Stimulated activated CD8-positive, alpha-beta memory T cell treated with anti-CD3 and anti-CD28 coated beads, Interleukin-4, amount 100 ng/mL, for 4 hours (primary cell): Measurements from ENCODE around the gene ZFP3.
"Not testable (repeated sequence)": the region's sequence is repeated elsewhere in the genome, so short reads cannot be mapped to it uniquely, and the experiment has no call there.

Experiments
- DNase-seq, 2 donors: peaks; one replicate each; pipeline ENCODE4 v3.0.0-alpha.2; 2020; ENCODE audit warnings: low read depth in 2 of 2, low spot score in 1 of 2

The ZFP3 gene

GRCh38 chr17:5078106-5079028 is at the start of gene ZFP3:
ZFP3 (plus strand) TSS chr17:5078467; CDS start chr17:5091505, 13,038 bp downstream.
- DNase-seq: peak; percentile 37 to 70

DNA sequence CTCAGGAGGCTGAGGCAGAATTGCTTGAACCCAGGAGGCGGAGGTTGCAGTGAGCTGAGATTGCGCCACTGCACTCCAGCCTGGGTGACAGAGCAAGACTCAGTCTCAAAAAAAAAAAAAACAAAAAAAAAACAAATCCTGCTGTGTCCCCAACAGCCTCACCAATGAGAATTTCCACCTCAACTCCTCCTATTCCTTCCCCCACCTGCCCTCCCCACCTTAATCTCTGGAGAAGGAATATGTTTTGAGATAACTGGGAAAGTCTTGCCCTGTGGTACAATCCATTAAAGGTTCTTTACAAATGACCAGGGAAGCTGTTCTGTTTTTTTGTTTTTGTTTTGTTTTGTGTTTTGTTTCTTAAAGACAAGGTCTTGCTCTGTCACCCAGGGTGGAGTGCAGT is 48.1 kb upstream of the ZFP3 start:
- not testable (repeated sequence) for DNase-seq

DNA sequence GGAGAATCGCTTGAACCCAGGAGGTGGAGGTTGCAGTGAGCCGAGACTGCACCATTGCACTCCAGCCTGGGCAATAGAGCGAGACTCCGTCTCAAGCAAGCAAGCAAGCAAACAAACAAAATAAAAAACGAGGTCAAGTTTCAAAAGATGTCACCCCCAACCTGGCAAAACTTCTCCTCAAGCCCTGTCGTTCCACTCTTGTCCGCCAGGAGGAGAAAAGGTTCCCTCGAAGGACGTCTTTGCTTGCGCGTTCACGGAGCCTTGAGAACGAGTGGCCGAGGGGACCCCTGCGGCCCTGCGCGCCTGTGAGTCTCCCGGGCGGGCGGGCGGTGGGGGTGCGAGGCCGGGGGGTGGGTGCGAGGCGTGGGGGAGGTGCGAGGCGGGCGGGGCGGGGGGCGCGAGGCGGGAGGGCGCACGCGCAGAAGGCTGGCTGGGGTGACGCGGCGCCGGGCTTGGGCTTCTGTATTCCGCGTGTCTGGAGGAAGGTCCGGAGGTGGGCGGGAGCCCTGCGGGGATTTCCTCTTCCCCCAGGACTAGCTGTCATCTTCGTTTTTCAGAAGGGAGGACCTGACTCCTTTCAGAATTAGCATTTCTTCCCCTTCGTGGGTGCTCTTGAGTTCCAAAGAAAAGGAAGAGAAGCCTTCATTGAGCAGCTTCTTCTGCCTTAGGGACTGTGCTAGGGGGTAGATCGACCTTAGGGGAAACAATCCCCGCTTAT is 46.7 kb upstream of the ZFP3 start:
- peak; percentile 74 to 76 for DNase-seq

DNA sequence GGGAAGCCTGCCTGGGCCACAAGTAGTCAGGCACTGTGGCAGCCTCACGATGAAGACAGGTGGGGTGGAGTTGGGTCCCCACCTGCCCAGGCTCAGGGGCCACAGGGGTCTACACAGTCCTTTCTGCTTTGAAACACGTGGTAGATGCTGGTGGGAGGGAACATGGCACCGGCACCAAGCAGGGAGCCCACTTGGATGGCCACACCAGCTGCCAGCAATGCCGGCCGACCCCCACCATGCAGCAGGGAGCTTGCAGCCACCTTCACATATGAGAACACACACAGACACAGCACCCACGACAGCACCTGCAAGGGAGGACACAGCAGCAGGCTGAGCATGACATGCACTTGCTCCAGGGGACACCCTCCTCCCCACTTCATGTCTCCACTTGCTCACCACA is 45.4 kb upstream of the ZFP3 start:
- DNase-seq: no peak

GRCh38 chr17:5033352-5034015 is 44.8 kb upstream of the ZFP3 start:
- DNase-seq: no peak

- DNase-seq: no peak
These were observed 44.2 kb upstream of the ZFP3 start for GRCh38 chr17:5034063-5034462.

GRCh38 chr17:5034651-5035050 is 43.6 kb upstream of the ZFP3 start:
- DNase-seq: no peak

DNA sequence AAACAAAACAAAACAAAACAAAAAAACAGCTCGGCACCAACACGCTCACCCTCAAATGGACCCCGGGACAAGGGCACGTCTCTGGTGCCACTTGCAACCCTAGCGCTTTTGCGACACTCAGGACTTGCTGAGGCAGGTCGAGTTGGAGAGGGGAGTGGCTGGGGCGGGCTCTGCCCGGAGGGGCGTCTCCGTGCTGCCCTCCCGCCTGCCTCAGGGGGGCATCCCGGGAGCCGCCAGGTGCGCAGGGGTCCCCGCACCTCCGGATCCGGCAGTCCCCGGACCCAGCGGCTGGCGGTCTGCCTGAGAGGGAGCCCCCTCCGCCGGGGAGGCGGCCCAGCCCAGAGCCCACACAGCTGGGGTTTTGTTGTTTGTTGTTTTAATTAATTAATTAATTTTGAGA is 43.0 kb upstream of the ZFP3 start, which contains the start of gene SLC52A1:
Gene SLC52A1, minus strand, starts transcription at position 112 of the 400 bp plus-strand sequence. CDS start 820 bp downstream, outside the sequence.
- DNase-seq: no peak

DNA sequence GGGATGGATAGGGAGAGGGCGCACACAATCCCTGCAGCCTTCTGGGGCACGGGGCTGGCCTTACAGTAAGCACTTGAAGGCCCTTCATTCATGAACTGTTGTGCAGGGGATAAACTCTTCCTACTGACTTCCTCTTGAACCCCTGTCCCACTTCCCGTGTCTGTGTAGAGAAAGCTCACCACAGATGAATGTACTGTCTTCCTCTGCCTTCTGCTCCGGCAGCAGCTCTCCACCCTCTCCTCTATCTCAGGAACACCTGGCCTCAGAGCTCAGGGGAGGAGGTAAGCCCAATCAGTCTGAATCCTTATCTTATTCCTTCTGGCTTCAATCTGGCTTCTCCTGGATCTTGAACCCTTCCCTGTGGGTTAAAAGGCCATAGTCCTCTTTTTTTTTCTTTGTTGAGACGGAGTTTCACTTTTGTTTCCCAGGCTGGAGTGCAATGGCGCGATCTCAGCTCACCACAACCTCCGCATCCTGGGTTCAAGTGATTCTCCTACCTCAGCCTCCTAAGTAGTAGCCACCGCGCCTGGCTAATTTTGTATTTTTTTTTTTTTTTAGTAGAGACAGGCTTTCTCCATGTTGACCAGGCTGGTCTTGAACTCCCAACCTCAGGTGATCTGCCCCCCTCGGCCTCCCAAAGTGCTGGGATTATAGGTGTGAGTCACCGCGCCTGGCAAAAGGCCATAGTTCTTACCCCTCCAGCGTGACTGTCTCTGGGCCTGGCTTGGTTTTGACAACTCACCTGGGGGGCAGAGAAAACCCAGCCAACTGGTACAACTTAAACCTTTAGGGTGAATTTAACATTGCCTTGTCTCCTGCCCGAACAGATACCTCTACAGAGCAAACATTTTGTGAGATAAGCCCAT is 35.9 kb upstream of the ZFP3 start:
- DNase-seq: no peak

DNA sequence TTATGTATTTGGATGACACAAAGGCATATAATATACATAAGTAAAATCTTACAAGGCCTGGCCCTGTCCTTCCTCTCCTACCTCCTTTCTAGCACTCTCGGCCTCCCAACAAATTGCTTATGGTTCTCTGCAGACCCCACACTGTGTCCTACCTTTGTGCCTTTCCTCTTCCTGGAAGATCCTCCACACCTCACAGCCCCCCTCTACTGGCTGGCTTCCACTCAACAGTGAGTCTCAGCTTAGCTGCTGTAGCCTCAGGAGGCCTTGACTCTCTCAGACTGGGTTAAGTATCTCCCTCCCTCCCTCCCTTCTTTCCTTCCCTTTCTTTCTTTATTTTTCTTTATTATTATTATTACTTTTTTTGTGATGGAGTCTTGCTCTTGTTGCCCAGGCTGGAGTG is 34.7 kb upstream of the ZFP3 start:
- DNase-seq: no peak

DNA sequence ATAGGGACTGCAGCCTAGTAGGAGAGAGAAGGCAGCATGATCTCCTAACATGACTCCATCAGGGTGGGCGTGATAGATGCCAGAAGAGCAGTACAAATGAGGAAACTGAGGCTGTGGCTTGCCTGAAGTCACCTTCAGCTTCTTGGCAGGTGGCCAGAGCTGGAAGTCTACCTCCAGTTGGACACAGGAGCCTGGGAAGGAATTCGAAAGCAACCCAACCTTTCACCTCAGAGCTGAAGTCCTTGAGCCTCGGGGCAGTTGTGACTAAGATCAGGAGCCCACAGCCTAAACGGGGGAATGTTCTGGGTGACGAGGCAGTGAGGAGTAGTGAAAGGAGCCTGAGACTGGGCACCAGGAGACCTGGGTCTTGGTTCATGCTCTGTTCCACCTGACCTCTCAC is 33.6 kb upstream of the ZFP3 start:
- DNase-seq: no peak

DNA sequence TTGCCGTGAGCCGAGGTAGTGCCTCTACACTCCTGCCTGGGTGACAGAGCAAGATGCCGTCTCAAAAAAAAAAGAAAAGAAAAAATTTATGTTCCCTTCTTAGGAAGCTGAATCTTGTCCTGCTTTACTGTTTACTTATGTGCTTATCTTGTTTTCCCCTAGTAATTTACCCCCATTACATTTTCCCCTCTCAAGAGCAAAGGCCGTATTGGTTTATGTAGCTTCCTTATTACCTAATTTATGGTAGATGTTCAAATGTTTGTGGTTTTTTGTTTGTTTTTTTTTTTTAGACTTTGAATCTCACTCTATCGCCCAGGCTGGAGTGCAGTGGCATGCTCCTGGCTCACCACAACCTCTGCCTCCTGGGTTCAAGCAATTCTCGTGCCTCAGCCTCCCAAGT is 32.8 kb upstream of the ZFP3 start:
- no peak for DNase-seq

DNA sequence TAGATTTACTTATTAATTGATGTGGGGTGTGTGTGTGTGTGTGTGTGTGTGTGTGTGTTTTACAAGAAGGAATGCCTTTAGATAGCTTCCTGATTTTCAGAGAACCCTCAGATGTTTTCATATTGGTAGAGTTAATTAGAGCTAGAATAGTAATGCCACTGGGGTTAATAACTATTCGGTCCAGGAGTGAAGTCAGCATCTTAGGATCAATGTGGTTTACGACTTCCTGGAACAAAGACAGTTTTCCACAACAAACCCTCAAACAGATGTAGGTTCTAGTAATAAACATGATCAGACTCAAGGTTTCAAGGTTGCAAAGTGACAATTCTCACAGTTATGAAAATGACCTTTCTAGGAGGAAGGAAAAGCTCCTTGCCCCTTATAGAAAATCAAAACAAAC is 30.8 kb upstream of the ZFP3 start:
- no peak for DNase-seq

DNA sequence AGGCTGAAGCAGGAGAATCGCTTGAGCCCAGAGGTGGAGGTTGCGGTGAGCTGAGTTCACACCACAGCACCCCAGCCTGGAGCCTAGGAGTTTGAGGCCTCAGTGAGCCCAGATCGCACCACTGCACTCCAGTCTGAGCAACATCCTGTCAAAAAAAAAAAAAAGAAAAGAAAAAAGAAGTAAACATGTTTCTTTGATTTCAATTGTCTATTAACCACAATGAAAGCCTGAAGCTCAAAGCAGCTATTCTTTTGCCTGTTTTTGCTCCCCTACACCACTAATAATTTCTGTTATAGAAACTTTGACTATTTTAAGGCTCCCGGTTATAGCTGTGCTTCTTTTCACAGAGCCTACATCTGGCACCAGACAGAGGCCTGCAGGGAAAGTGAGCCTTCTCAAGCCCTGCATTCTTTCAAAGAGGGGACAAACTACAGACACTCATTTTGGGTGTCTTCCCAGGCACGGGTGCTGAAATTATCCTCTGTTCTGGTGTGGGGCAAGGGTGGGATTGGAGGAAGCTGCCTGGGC is 28.9 kb upstream of the ZFP3 start:
- DNase-seq: peak in 1 of 2 donors; percentile 29

- no peak for DNase-seq
These were observed 28.0 kb upstream of the ZFP3 start for GRCh38 chr17:5050278-5050677.

GRCh38 chr17:5055543-5055942 is 22.7 kb upstream of the ZFP3 start:
- DNase-seq: no peak

GRCh38 chr17:5065227-5065744 is 13.0 kb upstream of the ZFP3 start:
- DNase-seq: no peak

DNA sequence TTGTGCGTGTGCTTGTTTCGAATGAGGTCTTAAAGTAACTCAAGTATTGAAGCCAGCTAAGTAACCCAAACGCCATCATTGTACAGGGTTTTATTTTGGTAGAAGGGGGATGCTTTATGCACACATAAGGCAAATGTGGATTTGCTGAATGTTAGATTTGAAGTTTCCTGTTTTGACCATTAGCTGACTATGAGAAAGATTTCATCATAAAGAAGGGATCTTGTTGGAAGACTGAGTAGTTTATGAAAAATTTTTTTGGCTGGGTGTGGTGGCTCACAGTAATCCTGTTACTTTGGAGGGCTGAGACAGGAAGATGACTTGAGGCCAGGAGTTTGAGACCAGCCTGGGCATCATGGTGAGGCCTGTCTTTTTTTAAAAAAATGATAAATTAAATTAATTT is 10.0 kb upstream of the ZFP3 start:
- DNase-seq: no peak

DNA sequence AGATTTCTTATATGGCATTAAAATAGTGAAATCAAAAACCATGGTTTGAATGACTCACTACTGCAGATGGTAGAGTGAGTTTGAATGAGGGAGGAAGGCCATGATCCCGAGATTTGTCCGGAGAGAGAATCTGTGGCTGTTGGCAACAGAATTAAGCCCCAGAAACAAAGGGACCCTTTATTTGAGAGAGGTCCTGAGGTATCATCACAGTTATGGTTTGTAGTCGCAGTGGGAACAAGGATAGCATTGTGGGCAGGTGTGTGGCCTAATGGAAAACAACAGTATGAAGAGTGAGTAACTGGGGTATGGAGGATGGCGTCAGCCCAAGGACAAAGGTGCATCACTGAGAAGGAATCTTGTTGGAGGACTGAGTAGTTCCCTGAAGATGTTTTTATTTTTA is 8.5 kb upstream of the ZFP3 start:
- no peak for DNase-seq

DNA sequence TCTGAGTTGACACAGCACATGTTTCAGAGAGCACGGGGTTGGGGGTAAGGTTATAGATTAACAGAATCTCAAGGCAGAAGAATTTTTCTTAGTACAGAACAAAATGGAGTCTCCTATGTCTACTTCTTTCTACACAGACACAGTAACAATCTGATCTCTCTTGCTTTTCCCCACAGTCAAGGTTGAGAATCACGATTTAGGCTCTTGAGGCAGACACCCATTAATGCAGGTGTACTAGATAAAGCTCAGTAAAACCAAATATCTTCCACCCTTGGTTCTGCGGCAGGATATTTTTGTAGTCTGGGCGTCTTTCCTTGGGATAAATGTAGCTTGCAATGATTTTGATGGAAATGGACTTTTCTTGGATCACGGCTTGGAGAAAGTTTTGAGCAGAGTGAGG is 2.8 kb upstream of the ZFP3 start:
- DNase-seq: not testable (repeated sequence)
